ENCODE results near the gene CHIC1.
"Not testable (repeated sequence)": the region's sequence is repeated elsewhere in the genome, so short reads cannot be mapped to it uniquely, and the experiment has no call there.

CHIC1 gene

DNA sequence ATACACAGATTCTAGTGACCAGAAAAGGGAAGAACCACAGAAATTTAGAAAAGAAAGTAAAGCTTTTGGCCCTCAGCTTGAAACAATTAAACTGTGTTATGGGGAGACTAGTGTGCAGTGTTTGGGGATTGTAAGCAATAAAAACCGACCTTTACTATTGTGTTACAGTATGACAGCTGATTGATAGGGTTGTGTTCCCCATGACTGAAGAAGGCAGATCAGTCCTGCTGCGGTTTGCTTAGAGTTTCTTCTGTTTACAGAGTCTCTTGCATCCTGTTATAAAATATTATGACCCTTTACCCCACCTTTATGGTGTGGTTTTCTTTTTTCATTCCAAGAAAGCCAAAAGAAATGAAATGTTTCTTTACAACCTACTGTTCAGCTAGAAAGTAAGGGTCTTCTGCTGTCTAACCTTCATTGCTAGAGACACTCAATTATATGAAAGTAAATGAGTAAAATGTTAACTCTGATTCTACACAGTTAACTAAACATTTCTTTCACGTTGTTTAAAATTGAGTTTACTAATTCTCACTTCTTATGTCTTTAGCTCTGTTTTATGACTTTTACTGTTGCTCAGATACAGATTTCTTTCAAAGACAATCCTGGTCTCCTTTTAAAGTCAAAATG is 18.1 kb downstream of the CHIC1 start:
- Histone ChIP-seq H3K27ac (ENCODE audit: low read depth, low read length, severe bottlenecking) (no peak overlapping the region), H3K36me3 (ENCODE audit: control insufficient read depth, insufficient read depth, low read length) (no peaks in the 10 kb centered on the region), H3K4me1 (ENCODE audit: control insufficient read depth, insufficient read depth, low read length, poor library complexity, severe bottlenecking) (no peaks in the 10 kb centered on the region), H3K4me3 (ENCODE audit: extremely low read depth, insufficient read depth, low read length, poor library complexity, severe bottlenecking) (no peak overlapping the region), H3K9me3 (ENCODE audit: control insufficient read depth, low read length) (no peaks in the 10 kb centered on the region)
- 67% methylated on average over 1 of the region's 3 CpGs; no CpG with 5 or more reads in 1 of the 2 experiments for WGBS, 2 experiments (ENCODE audit: insufficient coverage in 2 of 2)

GRCh38 chrX:73597758-73598157 is 34.8 kb downstream of the CHIC1 start:
- no CpG with 5 or more reads among the region's 1 CpG for WGBS, 2 experiments (ENCODE audit: insufficient coverage in 2 of 2)
- not testable (repeated sequence) for H3K4me1 ChIP-seq (ENCODE audit: control insufficient read depth, insufficient read depth, low read length, poor library complexity, severe bottlenecking)

GRCh38 chrX:73615022-73615421 is 52.0 kb downstream of the CHIC1 start:
- no peaks in the 10 kb centered on the region for H3K9me3 ChIP-seq (ENCODE audit: control insufficient read depth, low read length)
- H3K36me3 ChIP-seq (ENCODE audit: control insufficient read depth, insufficient read depth, low read length), result no peaks in the 10 kb centered on the region
- no peaks in the 10 kb centered on the region for H3K4me1 ChIP-seq (ENCODE audit: control insufficient read depth, insufficient read depth, low read length, poor library complexity, severe bottlenecking)
- WGBS, 2 experiments (ENCODE audit: insufficient coverage in 2 of 2), result 83% methylated on average over 1 of the region's 3 CpGs; no CpG with 5 or more reads in 1 of the 2 experiments
- H3K4me3 ChIP-seq (ENCODE audit: extremely low read depth, insufficient read depth, low read length, poor library complexity, severe bottlenecking), result no peak overlapping the region
- no peak overlapping the region for H3K27ac ChIP-seq (ENCODE audit: low read depth, low read length, severe bottlenecking)

More at GRCh38 chrX:73597758-73598157, 34.8 kb downstream of the CHIC1 start:
- H3K27ac ChIP-seq (ENCODE audit: low read depth, low read length, severe bottlenecking); H3K4me3 ChIP-seq (ENCODE audit: extremely low read depth, insufficient read depth, low read length, poor library complexity, severe bottlenecking); H3K36me3 ChIP-seq (ENCODE audit: control insufficient read depth, insufficient read depth, low read length); H3K9me3 ChIP-seq (ENCODE audit: control insufficient read depth, low read length): not testable (repeated sequence)

DNA sequence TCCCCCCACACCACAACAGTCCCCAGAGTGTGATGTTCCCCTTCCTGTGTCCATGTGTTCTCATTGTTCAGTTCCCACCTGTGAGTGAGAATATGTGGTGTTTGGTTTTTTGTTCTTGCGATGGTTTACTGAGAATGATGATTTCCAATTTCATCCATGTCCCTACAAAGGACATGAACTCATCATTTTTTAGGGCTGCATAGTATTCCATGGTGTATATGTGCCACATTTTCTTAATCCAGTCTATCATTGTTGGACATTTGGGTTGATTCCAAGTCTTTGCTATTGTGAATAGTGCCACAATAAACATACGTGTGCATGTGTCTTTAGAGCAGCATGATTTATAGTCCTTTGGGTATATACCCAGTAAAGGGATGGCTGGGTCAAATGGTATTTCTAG is 78.7 kb downstream of the CHIC1 start:
- H3K9me3 ChIP-seq (ENCODE audit: control insufficient read depth, low read length), result peaks cover 11% of the 10 kb centered on the region
- not testable (repeated sequence) for H3K4me3 ChIP-seq (ENCODE audit: extremely low read depth, insufficient read depth, low read length, poor library complexity, severe bottlenecking); H3K4me1 ChIP-seq (ENCODE audit: control insufficient read depth, insufficient read depth, low read length, poor library complexity, severe bottlenecking); H3K36me3 ChIP-seq (ENCODE audit: control insufficient read depth, insufficient read depth, low read length); H3K27ac ChIP-seq (ENCODE audit: low read depth, low read length, severe bottlenecking)
- WGBS, 2 experiments (ENCODE audit: insufficient coverage in 2 of 2), result no CpG with 5 or more reads among the region's 2 CpGs

- no peaks in the 10 kb centered on the region for H3K4me1 ChIP-seq (ENCODE audit: control insufficient read depth, insufficient read depth, low read length, poor library complexity, severe bottlenecking)
- no peaks in the 10 kb centered on the region for H3K36me3 ChIP-seq (ENCODE audit: control insufficient read depth, insufficient read depth, low read length)
- peaks cover 11% of the 10 kb centered on the region for H3K9me3 ChIP-seq (ENCODE audit: control insufficient read depth, low read length)
- H3K27ac ChIP-seq (ENCODE audit: low read depth, low read length, severe bottlenecking), result no peak overlapping the region
- no peak overlapping the region for H3K4me3 ChIP-seq (ENCODE audit: extremely low read depth, insufficient read depth, low read length, poor library complexity, severe bottlenecking)
- no CpG with 5 or more reads among the region's 1 CpG for WGBS, 2 experiments (ENCODE audit: insufficient coverage in 2 of 2)
Observed at GRCh38 chrX:73647212-73647611, 84.2 kb downstream of the CHIC1 start.

DNA sequence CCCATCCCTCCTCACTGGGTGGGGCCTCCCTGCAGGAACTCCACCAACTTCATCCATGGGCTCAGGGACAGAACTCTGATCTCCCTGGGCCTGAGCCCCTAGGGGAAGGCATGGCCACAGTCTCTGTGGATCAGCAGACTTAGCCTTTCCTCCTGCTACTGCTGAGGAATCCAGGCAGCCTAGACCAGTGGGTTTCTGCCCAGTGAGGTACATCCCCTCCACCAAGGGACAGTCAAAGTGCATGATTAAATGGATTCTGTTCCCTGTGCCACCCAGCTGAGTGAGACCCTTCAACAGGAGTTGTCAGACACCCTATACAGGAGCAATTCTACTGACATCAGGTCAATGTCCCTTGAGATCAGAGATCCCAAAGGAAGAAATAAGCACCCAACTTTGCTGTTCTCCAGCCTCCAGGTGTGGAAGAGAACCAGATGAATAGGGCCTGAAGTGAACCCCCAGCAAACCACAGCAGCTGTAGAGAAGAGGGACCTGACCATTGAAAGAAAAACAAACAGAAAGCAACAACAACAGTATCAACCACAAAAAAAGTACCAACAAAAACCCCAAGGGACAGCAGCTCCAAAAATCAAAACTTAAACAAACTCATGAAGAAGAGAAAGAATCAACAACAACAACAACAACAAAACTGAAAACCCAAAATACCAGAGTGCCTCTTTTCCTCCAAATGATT is 84.8 kb downstream of the CHIC1 start:
- H3K4me3 ChIP-seq (ENCODE audit: extremely low read depth, insufficient read depth, low read length, poor library complexity, severe bottlenecking), result no peak overlapping the region
- no peaks in the 10 kb centered on the region for H3K4me1 ChIP-seq (ENCODE audit: control insufficient read depth, insufficient read depth, low read length, poor library complexity, severe bottlenecking)
- peaks cover 11% of the 10 kb centered on the region for H3K9me3 ChIP-seq (ENCODE audit: control insufficient read depth, low read length)
- H3K27ac ChIP-seq (ENCODE audit: low read depth, low read length, severe bottlenecking), result no peak overlapping the region
- no peaks in the 10 kb centered on the region for H3K36me3 ChIP-seq (ENCODE audit: control insufficient read depth, insufficient read depth, low read length)

DNA sequence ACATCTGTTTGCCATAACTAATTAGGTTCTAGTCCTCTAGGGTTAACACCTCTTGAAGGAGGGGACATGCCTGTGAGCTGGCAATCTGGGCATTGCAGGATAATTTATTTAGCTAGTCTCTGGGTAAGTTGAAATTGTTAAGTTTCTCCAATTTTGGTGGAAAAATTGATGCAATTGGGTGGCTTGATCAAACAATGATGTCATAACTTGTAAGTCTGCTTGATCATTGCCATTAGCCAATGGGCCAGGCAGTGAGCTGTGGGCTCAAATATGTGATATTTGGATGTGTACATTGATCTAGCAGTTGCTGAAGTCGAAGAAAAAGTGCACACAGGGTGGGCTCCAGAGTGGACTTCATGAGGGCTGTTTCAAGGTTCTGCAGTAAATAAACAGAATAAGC is 98.3 kb downstream of the CHIC1 start:
- H3K36me3 ChIP-seq (ENCODE audit: control insufficient read depth, insufficient read depth, low read length); H3K4me1 ChIP-seq (ENCODE audit: control insufficient read depth, insufficient read depth, low read length, poor library complexity, severe bottlenecking); H3K9me3 ChIP-seq (ENCODE audit: control insufficient read depth, low read length); H3K27ac ChIP-seq (ENCODE audit: low read depth, low read length, severe bottlenecking); H3K4me3 ChIP-seq (ENCODE audit: extremely low read depth, insufficient read depth, low read length, poor library complexity, severe bottlenecking): not testable (repeated sequence)
- WGBS, 2 experiments (ENCODE audit: insufficient coverage in 2 of 2), result 60% methylated on average over 1 of the region's 1 CpG; no CpG with 5 or more reads in 1 of the 2 experiments

GRCh38 chrX:73668779-73669178 is 105.8 kb downstream of the CHIC1 start:
- 89 to 93% methylated on average over 3 of the region's 5 CpGs for WGBS, 2 experiments (ENCODE audit: insufficient coverage in 2 of 2)
- Histone ChIP-seq H3K4me3 (ENCODE audit: extremely low read depth, insufficient read depth, low read length, poor library complexity, severe bottlenecking) (no peak overlapping the region), H3K4me1 (ENCODE audit: control insufficient read depth, insufficient read depth, low read length, poor library complexity, severe bottlenecking) (peaks cover 2% of the 10 kb centered on the region), H3K9me3 (ENCODE audit: control insufficient read depth, low read length) (no peaks in the 10 kb centered on the region), H3K27ac (ENCODE audit: low read depth, low read length, severe bottlenecking) (no peak overlapping the region), H3K36me3 (ENCODE audit: control insufficient read depth, insufficient read depth, low read length) (no peaks in the 10 kb centered on the region)

- Histone ChIP-seq H3K4me1 (ENCODE audit: control insufficient read depth, insufficient read depth, low read length, poor library complexity, severe bottlenecking) (no peaks in the 10 kb centered on the region), H3K36me3 (ENCODE audit: control insufficient read depth, insufficient read depth, low read length) (no peaks in the 10 kb centered on the region), H3K4me3 (ENCODE audit: extremely low read depth, insufficient read depth, low read length, poor library complexity, severe bottlenecking) (no peak overlapping the region), H3K9me3 (ENCODE audit: control insufficient read depth, low read length) (no peaks in the 10 kb centered on the region), H3K27ac (ENCODE audit: low read depth, low read length, severe bottlenecking) (no peak overlapping the region)
Observed at GRCh38 chrX:73681408-73681807, 118.4 kb downstream of the CHIC1 start.

DNA sequence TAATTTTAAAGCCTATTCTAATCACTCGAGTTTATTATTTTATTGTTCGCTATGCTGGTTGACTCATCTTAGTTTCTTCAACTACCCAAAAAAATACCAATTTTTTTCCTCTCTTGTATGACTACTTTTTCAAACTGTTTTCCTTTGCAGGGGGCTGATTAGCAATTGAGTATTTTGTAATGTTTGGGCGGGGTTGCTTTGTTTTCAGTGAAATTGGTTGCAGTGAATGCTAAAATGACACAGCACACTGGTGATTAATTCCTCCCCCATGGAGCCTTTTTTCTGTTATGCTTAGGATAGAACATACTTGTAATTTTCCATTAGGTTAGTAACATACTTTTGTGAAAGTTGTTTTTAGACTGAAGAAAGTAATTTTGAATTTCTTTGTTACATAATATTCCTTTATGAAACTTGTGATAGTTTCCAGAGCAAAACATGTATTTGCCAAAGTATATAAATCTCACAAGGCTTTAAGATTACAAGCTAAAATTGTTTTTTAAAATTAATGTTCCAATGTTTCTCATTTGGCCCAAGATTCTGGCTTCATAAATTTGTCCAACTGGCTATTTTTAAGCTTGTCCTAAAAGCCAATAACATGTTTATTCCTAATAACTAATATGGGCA is 120.4 kb downstream of the CHIC1 start:
- no peak overlapping the region for H3K27ac ChIP-seq (ENCODE audit: low read depth, low read length, severe bottlenecking)
- no peaks in the 10 kb centered on the region for H3K9me3 ChIP-seq (ENCODE audit: control insufficient read depth, low read length)
- no peak overlapping the region for H3K4me3 ChIP-seq (ENCODE audit: extremely low read depth, insufficient read depth, low read length, poor library complexity, severe bottlenecking)
- no peaks in the 10 kb centered on the region for H3K4me1 ChIP-seq (ENCODE audit: control insufficient read depth, insufficient read depth, low read length, poor library complexity, severe bottlenecking)
- WGBS, 2 experiments (ENCODE audit: insufficient coverage in 2 of 2), result 80 to 100% methylated on average over 1 to 2 of the region's 3 CpGs
- H3K36me3 ChIP-seq (ENCODE audit: control insufficient read depth, insufficient read depth, low read length), result no peaks in the 10 kb centered on the region

GRCh38 chrX:73707014-73707413 is 144.0 kb downstream of the CHIC1 start:
- 83% methylated on average over 1 of the region's 1 CpG; no CpG with 5 or more reads in 1 of the 2 experiments for whole genome bisulfite sequencing, 2 experiments (ENCODE audit: insufficient coverage in 2 of 2)
- H3K36me3 ChIP-seq (ENCODE audit: control insufficient read depth, insufficient read depth, low read length), result not testable (repeated sequence)

More at GRCh38 chrX:73707014-73707413, 144.0 kb downstream of the CHIC1 start:
- not testable (repeated sequence) for H3K27ac ChIP-seq (ENCODE audit: low read depth, low read length, severe bottlenecking); H3K4me3 ChIP-seq (ENCODE audit: extremely low read depth, insufficient read depth, low read length, poor library complexity, severe bottlenecking); H3K4me1 ChIP-seq (ENCODE audit: control insufficient read depth, insufficient read depth, low read length, poor library complexity, severe bottlenecking); H3K9me3 ChIP-seq (ENCODE audit: control insufficient read depth, low read length)

All from mesodermal cell (in vitro differentiated cells).